PFSK-1 (cell line): Measurements from ENCODE around the gene FKBP8.

Source experiments
- FOXP2 ChIP-seq: optimal IDR thresholded peaks from 2 replicates; pipeline ENCODE3; 2011; ENCODE audit warnings: borderline replicate concordance, control low read depth, inconsistent platforms; ENCODE audit not compliant: insufficient read depth; ENCODE audit errors: extremely low read length, extremely low read depth
- POLR2AphosphoS5 ChIP-seq: IDR thresholded peaks from 2 replicates; pipeline ENCODE4 v1.6.1; 2012; ENCODE audit warnings: low read depth, mild to moderate bottlenecking, control low read depth, low read length, moderate library complexity
- REST ChIP-seq, 2 experiments: IDR thresholded peaks; 2 replicates each; pipeline versions ENCODE4 v1.6.1 to v1.8.0; 2011 to 2012; ENCODE audit warnings: low read depth in 2 of 2, low read length in 2 of 2, control low read depth in 1 of 2, inconsistent platforms in 1 of 2, mild to moderate bottlenecking in 1 of 2, moderate library complexity in 1 of 2; ENCODE audit not compliant: insufficient read depth in 1 of 2
- SIN3A ChIP-seq: IDR thresholded peaks from 2 replicates; pipeline ENCODE4 v1.6.1; 2012; ENCODE audit warnings: mild to moderate bottlenecking, low read length, moderate library complexity, borderline replicate concordance; ENCODE audit not compliant: insufficient read depth
- TAF1 ChIP-seq: IDR thresholded peaks from 2 replicates; pipeline ENCODE4 v1.6.1; 2012; ENCODE audit warnings: low read length, control low read depth, borderline replicate concordance; ENCODE audit not compliant: insufficient read depth

Gene FKBP8

DNA sequence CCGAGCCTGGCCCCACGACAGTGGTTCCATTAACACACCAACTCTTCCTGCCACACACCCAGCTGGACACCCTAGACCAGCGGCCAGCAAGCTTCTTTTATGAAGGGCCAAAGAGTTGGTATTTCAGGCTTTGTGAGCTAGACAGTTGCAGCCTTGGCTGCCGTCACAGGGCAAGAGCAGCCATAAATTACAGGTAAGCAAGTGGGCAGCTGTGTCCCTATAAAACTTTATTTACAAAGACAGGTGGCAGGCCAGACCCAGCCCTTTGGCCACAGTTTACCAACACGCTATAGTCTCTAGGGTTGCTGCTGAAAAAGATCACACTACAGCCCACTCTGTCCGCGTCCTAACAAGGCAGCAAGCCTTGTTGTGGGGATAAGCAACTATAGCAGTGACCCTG is 34.8 kb downstream of the FKBP8 start:
- TF ChIP-seq SIN3A (no peak), TAF1 (no peak), POLR2AphosphoS5 (no peak), FOXP2 (no peak), REST (IDR thresholded peaks at IDR 0.05; ENCODE audit: insufficient read depth in 1 of 2, low read depth in 2 of 2, low read length in 2 of 2) (no peak)

- no peak for TF ChIP-seq REST (IDR thresholded peaks at IDR 0.05; ENCODE audit: insufficient read depth in 1 of 2, low read depth in 2 of 2, low read length in 2 of 2)
- TF ChIP-seq POLR2AphosphoS5, result no peak
- peak; percentile 43; the same call in 1 of the 2 replicates for TF ChIP-seq SIN3A
- TF ChIP-seq FOXP2, result no peak
These were observed 35.5 kb downstream of the FKBP8 start for GRCh38 chr19:18507727-18508440.

DNA sequence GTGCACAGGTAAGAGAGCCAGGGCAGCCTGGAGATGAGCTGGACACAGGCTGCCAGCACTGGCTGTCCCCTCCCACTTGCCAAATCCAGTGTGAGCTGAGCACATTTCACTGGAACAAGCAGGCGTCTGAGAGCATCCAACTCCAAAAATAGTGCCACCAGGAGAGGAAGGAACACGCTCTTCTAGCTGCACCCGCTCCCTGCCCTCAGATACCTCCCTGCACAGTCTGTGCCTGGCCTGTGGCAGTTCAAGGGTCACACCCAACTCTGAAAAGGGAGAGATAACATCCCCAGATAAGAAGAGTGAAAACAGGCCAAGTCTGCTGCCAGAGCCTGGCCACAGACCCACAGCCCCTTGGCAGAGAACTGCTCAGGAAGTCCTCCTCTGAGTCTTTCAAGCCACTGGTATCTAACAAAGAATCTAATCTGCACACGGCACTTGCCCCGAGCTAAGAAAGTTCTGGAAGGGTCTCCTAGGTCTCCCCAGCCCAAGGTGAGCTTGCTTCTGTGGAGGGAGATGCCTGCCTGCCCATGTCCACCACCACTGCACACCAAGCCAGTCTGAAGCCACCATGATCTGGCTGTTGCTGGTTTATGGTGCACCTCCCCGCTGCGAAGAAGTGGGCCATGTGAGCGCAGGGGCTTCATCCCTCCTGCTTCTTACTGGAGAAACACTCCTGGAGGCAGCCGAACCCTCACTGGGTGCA is 36.2 kb downstream of the FKBP8 start:
- TF ChIP-seq SIN3A, result no peak
- no peak for TF ChIP-seq REST (IDR thresholded peaks at IDR 0.05; ENCODE audit: insufficient read depth in 1 of 2, low read depth in 2 of 2, low read length in 2 of 2)
- TF ChIP-seq TAF1, result no peak
- TF ChIP-seq POLR2AphosphoS5, result no peak
- no peak for TF ChIP-seq FOXP2

DNA sequence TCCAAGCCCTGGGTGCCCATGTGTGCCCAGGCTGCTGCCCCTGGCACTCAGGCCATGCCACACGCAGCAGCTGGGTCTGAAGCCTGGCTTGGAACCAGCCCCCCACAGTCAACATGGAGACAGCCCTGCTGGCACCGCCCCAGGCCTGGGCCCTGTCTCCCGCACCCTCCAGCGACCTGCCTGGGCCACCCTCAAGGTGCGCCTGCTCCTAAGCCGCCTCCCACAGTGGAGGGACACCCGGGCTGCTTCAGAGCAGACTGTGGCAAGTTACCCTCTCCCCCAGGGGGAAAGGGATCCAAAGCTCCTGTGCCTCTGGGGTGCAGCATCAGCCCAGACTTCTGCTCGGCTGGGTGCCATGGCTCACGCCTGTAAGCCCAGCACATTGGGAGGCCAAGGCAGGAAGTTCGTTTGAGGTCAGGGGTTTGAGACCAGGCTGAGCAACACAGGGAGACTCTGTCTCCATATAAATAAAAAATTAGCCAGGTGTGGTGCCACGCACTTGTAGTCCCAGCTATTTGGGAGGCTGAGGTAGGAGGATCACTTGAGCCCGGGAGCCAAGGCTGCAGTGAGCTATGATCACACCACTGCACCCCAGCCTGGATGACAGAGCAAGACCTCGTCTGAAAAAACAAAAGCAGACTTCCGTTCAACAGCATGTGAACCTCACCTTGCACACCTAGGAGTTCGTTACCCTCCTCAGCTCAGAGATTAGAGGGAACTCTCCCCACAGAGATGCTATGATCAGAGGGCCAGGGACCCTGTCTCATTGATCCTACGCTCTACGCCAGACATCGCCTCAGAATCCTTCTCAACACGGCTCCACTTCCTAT is 37.1 kb downstream of the FKBP8 start:
- no peak for TF ChIP-seq TAF1
- TF ChIP-seq FOXP2, result no peak
- TF ChIP-seq REST (IDR thresholded peaks at IDR 0.05; ENCODE audit: insufficient read depth in 1 of 2, low read depth in 2 of 2, low read length in 2 of 2), result no peak
- no peak for TF ChIP-seq SIN3A
- TF ChIP-seq POLR2AphosphoS5, result no peak
